BLaER1 (cell line): ENCODE data around the gene CFAP74.
"Not testable (repeated sequence)": the region's sequence is repeated elsewhere in the genome, so short reads cannot be mapped to it uniquely, and the experiment has no call there.

Experiments
- H3K27ac ChIP-seq: shearing (Covaris generic); formaldehyde crosslinking; 2 replicates; pipeline ENCODE4 v1.8.1; 2022
- H3K27me3 ChIP-seq: shearing (Covaris generic); formaldehyde crosslinking; 2 replicates; pipeline ENCODE4 v1.8.1; 2022
- H3K36me3 ChIP-seq: shearing (Covaris generic); formaldehyde crosslinking; 2 replicates; pipeline ENCODE4 v1.8.1; 2022
- H3K4me1 ChIP-seq: shearing (Covaris generic); formaldehyde crosslinking; 2 replicates; pipeline ENCODE4 v1.8.1; 2022
- H3K4me2 ChIP-seq: shearing (Covaris generic); formaldehyde crosslinking; 2 replicates; pipeline ENCODE4 v1.8.1; 2022
- H3K4me3 ChIP-seq: shearing (Covaris generic); formaldehyde crosslinking; 2 replicates; pipeline ENCODE4 v1.8.1; 2022
- H3K9ac ChIP-seq: shearing (Covaris generic); formaldehyde crosslinking; 2 replicates; pipeline ENCODE4 v1.8.1; 2022
- H3K9me3 ChIP-seq: shearing (Covaris generic); formaldehyde crosslinking; 2 replicates; pipeline ENCODE4 v1.8.1; 2022
- H4K20me1 ChIP-seq: shearing (Covaris generic); formaldehyde crosslinking; 2 replicates; pipeline ENCODE4 v1.8.1; 2022
- Cebpa-rat ChIP-seq: shearing (Covaris generic); IDR thresholded peaks from 2 replicates; pipeline ENCODE4 v1.8.1; 2022

The CFAP74 gene

DNA sequence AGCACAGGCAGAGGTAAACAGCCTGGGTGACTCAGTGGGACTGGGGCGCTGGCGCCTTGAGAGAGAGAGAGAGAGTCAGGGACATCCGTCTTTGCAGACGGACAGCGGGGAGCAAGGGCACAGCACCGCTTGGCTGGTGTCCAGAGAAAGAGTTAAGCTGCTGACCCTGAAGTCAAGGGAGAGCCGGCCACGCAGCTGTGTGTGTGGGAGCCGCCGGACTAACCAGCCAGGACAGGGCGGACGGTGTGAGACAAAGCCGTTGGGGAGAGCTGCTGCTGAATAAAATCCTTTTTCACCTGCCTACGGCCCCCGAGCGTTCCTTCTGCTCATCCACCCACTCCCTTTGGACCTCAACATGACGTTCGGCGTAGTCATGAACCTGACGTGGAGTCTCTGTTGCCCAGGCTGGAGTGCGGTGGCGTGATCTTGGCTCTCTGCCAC is 14.5 kb downstream of the CFAP74 start:
- H3K36me3 ChIP-seq: no peaks in the 10 kb centered on the region
- no peaks in the 10 kb centered on the region for H3K27me3 ChIP-seq
- H3K27ac ChIP-seq: no peak overlapping the region
- H4K20me1 ChIP-seq: no peaks in the 10 kb centered on the region
- no peaks in the 10 kb centered on the region for H3K9me3 ChIP-seq
- no peak for TF ChIP-seq Cebpa-rat
- no peak overlapping the region for H3K4me3 ChIP-seq
- H3K9ac ChIP-seq: no peak overlapping the region
- 0 out of 2 replicates have a peak, but pooled peaks cover 8% of the 10 kb centered on the region for H3K4me1 ChIP-seq
- no peak overlapping the region for H3K4me2 ChIP-seq

DNA sequence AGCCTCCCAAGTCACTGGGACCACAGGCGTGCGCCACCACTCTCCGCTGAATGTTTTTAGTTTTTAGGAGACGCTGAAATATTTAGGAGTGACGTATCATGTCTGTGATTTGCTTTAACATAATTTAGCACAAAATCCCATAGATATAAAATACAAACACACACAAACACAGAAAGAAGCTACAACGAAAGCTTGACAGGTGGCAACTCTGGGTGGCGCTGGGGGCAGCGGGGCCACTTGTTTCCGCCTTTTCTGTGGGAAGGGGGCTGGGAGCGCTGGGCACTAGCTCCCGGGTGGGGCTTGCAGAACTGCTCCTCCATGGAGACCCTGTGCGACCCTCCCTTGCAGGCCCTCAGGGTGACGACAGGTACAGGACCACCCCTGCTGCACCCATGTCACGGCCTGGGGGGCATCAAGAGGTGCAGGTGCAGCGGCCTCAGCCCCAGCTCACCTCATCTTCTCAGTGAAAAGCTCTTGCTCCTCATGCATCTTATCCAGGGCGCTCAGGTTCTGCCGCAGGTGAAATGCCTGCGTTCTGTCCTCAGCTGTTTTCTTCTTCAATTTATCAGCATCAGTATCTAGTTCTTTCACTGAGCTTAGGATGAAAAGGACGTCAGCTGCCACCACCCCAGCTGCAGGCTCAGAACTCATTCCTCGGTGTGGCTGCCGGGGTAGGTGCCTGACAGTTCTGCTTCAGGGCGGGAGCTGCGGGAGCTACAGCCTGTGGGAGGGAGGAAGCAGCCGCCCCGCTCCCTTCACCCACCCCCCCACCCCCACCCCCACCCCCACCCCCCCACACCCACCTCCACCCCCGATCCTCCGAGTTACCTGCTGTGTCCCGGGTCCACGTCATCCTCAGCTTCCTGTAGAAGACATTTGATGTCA is 15.3 kb downstream of the CFAP74 start:
- no peak overlapping the region for H3K4me3 ChIP-seq
- no peak overlapping the region for H3K27ac ChIP-seq
- H3K4me2 ChIP-seq: no peak overlapping the region
- H4K20me1 ChIP-seq: no peaks in the 10 kb centered on the region
- TF ChIP-seq Cebpa-rat: no peak
- H3K4me1 ChIP-seq: 0 out of 2 replicates have a peak, but pooled peaks cover 8% of the 10 kb centered on the region
- no peak overlapping the region for H3K9ac ChIP-seq
- H3K9me3 ChIP-seq: no peaks in the 10 kb centered on the region
- no peaks in the 10 kb centered on the region for H3K27me3 ChIP-seq
- H3K36me3 ChIP-seq: no peaks in the 10 kb centered on the region

DNA sequence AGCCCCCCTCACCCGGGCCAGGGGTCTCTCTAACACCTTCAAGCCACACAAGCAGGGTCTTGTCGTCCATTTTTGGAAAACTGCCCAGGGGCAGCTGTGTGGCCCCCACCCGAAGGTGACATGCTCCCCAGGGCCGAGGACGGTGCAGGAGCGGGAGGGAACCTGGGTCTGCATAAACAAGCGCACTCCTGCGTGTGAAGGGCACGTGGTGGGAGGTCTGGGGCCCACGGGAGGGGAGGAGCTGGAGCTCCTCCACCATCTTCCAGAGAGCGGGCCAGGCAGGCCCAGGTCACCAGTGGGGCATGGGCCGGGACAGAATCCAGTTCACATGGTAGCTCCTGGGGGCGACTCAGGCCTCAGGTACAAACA is 16.5 kb downstream of the CFAP74 start:
- Histone ChIP-seq H3K27ac (no peak overlapping the region), H3K4me2 (no peak overlapping the region), H3K9ac (no peak overlapping the region), H4K20me1 (no peaks in the 10 kb centered on the region), H3K4me3 (no peak overlapping the region), H3K4me1 (0 out of 2 replicates have a peak, but pooled peaks cover 8% of the 10 kb centered on the region), H3K9me3 (peaks cover 6% of the 10 kb centered on the region; the same call in 1 of the 2 replicates), H3K27me3 (no peaks in the 10 kb centered on the region), H3K36me3 (no peaks in the 10 kb centered on the region)
- no peak for TF ChIP-seq Cebpa-rat

DNA sequence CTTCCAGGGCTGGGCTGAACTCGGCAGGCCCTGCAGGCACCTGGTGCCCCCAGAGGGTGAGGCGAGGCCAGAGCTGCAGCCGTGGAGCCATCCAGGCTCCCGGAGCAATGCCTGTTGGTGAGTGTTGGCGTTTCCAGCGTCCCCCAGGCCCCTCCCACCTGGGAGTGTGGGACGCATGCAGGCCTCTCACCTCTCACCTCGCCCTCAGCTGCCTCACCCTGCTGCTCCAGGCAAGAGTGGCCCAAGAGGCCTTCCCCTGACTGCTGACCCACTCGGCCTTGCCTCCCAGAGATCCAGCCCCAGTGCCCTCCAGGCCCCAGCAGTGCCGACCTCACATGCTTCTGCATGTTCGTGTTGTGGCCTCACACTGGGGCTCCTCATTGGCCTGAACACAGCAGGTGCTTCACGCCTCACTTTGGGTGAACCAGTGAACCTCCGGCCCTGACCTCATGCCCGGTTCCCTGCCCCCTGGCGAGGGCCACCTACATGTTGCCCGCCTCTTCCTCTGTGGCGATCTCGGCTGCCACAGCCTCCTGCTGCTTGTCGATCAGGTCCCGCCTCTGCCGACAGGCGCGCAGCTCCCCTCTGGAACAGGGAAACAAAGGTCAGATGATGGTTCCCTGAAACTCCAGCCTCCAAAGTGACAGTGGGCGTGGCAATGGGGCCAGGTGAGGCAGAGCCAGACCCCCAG is 17.0 kb downstream of the CFAP74 start:
- no peak overlapping the region for H3K27ac ChIP-seq
- H3K9me3 ChIP-seq: peaks cover 10% of the 10 kb centered on the region; the same call in 1 of the 2 replicates
- no peaks in the 10 kb centered on the region for H4K20me1 ChIP-seq
- no peak overlapping the region for H3K4me3 ChIP-seq
- TF ChIP-seq Cebpa-rat: no peak
- no peak overlapping the region for H3K9ac ChIP-seq
- H3K4me1 ChIP-seq: 0 out of 2 replicates have a peak, but pooled peaks cover 8% of the 10 kb centered on the region
- H3K27me3 ChIP-seq: no peaks in the 10 kb centered on the region
- no peak overlapping the region for H3K4me2 ChIP-seq
- no peaks in the 10 kb centered on the region for H3K36me3 ChIP-seq

DNA sequence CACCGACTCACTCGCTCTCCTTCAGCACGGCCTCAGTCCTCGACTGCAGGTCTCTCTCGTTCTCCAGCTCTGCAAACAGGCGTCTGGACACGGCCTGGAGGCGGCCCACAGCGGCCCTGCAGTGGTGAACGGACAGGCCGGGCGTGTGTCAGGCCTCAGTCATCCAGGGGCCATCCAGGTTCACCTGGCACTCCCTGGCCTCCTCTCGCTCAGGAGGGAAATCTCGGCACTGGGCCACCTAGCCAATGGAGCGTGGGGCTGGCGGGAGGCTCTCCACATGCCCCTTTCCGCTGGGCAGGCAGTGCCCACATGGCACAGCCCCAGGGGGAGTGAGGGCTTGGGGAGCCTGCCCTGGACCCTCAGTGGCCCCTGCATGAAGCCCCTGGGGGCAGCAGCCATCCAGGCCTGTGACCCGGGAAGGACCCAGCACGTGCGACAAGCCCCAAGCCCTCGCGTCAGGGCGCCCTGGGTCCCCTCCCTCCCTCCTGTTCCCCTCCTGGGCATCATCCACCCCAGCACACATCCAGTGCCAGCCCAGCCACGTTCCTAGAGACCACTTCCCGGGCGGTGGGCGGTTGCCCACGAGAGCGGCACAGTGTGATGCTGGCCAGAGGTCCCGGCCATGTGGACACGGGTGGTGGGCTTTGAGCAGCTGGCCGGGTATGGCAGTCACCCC is 18.1 kb downstream of the CFAP74 start:
- H3K4me1 ChIP-seq: 0 out of 2 replicates have a peak, but pooled peaks cover 8% of the 10 kb centered on the region
- no peaks in the 10 kb centered on the region for H3K27me3 ChIP-seq
- no peak overlapping the region for H3K27ac ChIP-seq
- no peak for TF ChIP-seq Cebpa-rat
- H4K20me1 ChIP-seq: no peaks in the 10 kb centered on the region
- no peak overlapping the region for H3K4me3 ChIP-seq
- H3K9me3 ChIP-seq: peaks cover 19% of the 10 kb centered on the region
- no peak overlapping the region for H3K9ac ChIP-seq
- H3K4me2 ChIP-seq: no peak overlapping the region
- H3K36me3 ChIP-seq: no peaks in the 10 kb centered on the region

DNA sequence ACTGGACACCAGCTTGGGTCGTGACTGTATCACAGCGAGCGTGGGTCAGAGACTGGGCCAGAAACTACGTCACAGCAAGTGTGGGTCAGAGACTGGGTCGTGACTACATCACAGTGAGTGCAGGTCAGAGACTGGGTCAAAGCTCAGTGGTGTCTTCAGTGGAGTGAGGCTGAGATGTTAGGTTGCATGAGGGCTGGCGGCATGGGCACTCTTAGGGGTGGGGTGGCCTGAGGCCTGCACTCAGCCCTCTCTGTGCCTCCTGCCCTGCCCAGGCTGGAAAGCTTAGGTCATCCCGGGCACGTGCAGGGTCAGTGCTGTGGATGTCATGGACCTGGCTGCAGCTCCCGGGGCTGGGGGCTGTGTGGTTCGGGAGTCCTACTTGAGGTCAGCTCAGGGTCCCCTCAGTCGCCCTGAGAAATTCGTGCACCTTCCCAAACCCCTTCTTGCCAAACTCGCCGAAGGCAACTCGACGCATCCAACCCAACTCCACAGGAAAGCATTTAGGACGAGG is 19.0 kb downstream of the CFAP74 start:
- Histone ChIP-seq H3K36me3 (no peaks in the 10 kb centered on the region), H4K20me1 (no peaks in the 10 kb centered on the region), H3K4me1 (0 out of 2 replicates have a peak, but pooled peaks cover 3% of the 10 kb centered on the region), H3K27ac (no peak overlapping the region), H3K27me3 (no peaks in the 10 kb centered on the region), H3K4me3 (no peak overlapping the region), H3K9ac (no peak overlapping the region), H3K4me2 (no peak overlapping the region), H3K9me3 (peaks cover 22% of the 10 kb centered on the region)
- no peak for TF ChIP-seq Cebpa-rat

DNA sequence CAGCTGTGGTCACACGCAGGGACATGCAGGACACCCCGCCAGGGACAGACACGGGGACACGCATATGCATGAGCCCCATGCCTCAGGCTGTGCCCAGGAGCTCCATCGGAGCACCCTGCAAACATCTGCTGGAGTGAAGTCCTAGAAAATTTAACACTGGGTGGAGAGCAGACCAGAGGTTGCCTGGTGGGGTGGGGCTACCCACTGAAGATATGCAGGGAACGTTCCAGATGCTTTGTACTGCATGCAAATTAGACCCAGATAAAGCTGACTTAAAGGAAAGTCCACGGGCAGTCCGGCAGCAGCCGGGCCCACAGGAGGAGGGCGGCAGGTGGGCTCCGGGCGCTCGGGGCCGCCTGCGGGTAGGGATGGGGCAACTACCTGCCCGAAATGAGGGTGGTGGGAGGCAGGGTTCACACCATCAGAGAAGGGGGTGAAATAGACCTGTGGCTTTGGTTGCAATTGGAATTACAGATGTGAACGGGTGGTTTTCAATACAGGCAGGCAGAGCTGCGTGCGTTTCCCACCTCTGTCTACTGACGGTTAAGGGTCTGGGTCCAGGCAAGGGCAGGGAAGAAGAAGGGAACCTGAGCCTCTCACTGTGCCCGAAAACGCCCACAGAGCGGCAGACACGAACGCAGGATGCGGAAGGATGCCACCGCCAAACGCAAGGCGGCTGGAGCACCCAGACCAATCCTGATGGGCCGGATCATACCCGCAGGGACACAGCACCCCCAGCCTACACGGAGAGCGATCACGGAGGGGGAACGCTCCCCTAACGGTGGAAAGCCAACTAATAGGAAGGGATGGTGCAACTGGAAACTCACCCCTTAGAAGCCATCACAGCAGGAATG is 21.0 kb downstream of the CFAP74 start:
- Histone ChIP-seq H3K4me2 (no peak overlapping the region), H3K4me3 (no peak overlapping the region), H3K4me1 (peaks cover under 1% of the 10 kb centered on the region), H3K36me3 (no peaks in the 10 kb centered on the region), H3K27ac (no peak overlapping the region), H3K9me3 (peaks cover 22% of the 10 kb centered on the region), H4K20me1 (no peaks in the 10 kb centered on the region), H3K9ac (no peak overlapping the region), H3K27me3 (no peaks in the 10 kb centered on the region)
- TF ChIP-seq Cebpa-rat: no peak

DNA sequence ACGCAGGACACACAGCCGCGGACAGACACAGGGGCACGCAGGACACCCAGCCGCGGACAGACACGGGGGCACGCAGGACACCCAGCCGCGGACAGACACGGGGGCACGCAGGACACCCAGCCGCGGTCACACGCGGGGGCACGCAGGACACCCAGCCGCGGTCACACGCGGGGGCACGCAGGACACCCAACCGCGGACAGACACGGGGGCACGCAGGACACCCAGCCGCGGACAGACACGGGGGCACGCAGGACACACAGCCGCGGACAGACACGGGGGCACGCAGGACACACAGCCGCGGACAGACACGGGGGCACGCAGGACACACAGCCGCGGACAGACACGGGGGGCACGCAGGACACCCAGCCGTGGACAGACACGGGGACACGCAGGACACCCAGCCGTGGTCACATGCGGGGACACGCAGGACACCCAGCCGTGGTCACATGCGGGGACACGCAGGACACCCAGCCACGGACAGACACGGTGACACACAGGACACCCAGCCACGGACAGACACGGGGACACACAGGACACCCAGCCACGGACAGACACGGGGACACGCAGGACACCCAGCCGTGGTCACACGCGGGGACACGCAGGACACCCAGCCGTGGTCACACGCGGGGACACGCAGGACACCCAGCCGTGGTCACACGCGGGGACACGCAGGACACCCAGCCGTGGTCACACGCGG is 21.8 kb downstream of the CFAP74 start:
- H4K20me1 ChIP-seq, H3K9ac ChIP-seq, H3K4me2 ChIP-seq, H3K36me3 ChIP-seq, H3K4me3 ChIP-seq, H3K4me1 ChIP-seq, H3K27ac ChIP-seq, H3K27me3 ChIP-seq: not testable (repeated sequence)
- peaks cover 22% of the 10 kb centered on the region for H3K9me3 ChIP-seq
